Cerebellar cortex (tissue), 1 donor: Measurements from ENCODE around the gene LPO.

Experiments used
- DNase-seq: peaks from one replicate; pipeline ENCODE4 v3.0.0-alpha.2; 2015; ENCODE audit warnings: low spot score

The LPO gene

GRCh38 chr17:58277802-58278595 is 39.6 kb downstream of the LPO start:
- no peak for DNase-seq

GRCh38 chr17:58278661-58279015 is 40.3 kb downstream of the LPO start:
- DNase-seq, result peak; percentile 53

GRCh38 chr17:58279016-58279711 is 40.8 kb downstream of the LPO start:
- DNase-seq, result peak; percentile 4

- no peak for DNase-seq
These were observed 41.5 kb downstream of the LPO start for GRCh38 chr17:58279736-58280479.

GRCh38 chr17:58280480-58281217 is 42.3 kb downstream of the LPO start, which contains the start of gene MPO:
Gene MPO (minus strand): TSS chr17:58280935. CDS start chr17:58280758, 177 bp downstream.
- DNase-seq, result no peak

- DNase-seq, result no peak
These were observed 43.2 kb downstream of the LPO start for GRCh38 chr17:58281511-58282011.

GRCh38 chr17:58282442-58282841 is 44.1 kb downstream of the LPO start:
- DNase-seq, result no peak

GRCh38 chr17:58283674-58284612 is 45.6 kb downstream of the LPO start:
- DNase-seq, result no peak

GRCh38 chr17:58284613-58285421 is 46.4 kb downstream of the LPO start:
- no peak for DNase-seq

- no peak for DNase-seq
These were observed 47.0 kb downstream of the LPO start for GRCh38 chr17:58285422-58285810.

GRCh38 chr17:58289869-58290268 is 51.5 kb downstream of the LPO start:
- no peak for DNase-seq

- DNase-seq, result no peak
These were observed 52.9 kb downstream of the LPO start for GRCh38 chr17:58291246-58291645.

GRCh38 chr17:58294034-58294433 is 55.6 kb downstream of the LPO start:
- DNase-seq, result no peak

GRCh38 chr17:58300336-58300735 is 62.0 kb downstream of the LPO start:
- no peak for DNase-seq

GRCh38 chr17:58301504-58302150 is 63.2 kb downstream of the LPO start:
- no peak for DNase-seq

- DNase-seq, result no peak
These were observed 64.0 kb downstream of the LPO start for GRCh38 chr17:58302171-58302918.

GRCh38 chr17:58302919-58303585 is 64.7 kb downstream of the LPO start:
- DNase-seq, result no peak
